Stimulated activated naive CD8-positive, alpha-beta T cell treated with anti-CD3 and anti-CD28 coated beads, Interleukin-15, Interleukin-2, amounts not matched to agents 100 ng/mL and 50 ng/mL, for 24 hours (primary cell): ENCODE results near the gene ATP23.

Experiments
- H3K27ac Mint-ChIP-seq: one replicate; pipeline ENCODE4 v1.8.0; 2021; ENCODE audit warnings: mild to moderate bottlenecking, mixed read lengths
- H3K27me3 Mint-ChIP-seq: one replicate; pipeline ENCODE4 v1.8.0; 2021; ENCODE audit warnings: mixed read lengths
- H3K36me3 Mint-ChIP-seq: one replicate; pipeline ENCODE4 v1.8.0; 2021; ENCODE audit warnings: low read depth, mixed read lengths
- H3K4me1 Mint-ChIP-seq: one replicate; pipeline ENCODE4 v1.8.0; 2021; ENCODE audit warnings: low read depth, mixed read lengths
- H3K4me3 Mint-ChIP-seq: one replicate; pipeline ENCODE4 v1.8.0; 2021; ENCODE audit warnings: mild to moderate bottlenecking, mixed read lengths
- H3K9me3 Mint-ChIP-seq: one replicate; pipeline ENCODE4 v1.8.0; 2021; ENCODE audit warnings: mixed read lengths

Gene ATP23, protein sequence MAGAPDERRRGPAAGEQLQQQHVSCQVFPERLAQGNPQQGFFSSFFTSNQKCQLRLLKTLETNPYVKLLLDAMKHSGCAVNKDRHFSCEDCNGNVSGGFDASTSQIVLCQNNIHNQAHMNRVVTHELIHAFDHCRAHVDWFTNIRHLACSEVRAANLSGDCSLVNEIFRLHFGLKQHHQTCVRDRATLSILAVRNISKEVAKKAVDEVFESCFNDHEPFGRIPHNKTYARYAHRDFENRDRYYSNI

DNA sequence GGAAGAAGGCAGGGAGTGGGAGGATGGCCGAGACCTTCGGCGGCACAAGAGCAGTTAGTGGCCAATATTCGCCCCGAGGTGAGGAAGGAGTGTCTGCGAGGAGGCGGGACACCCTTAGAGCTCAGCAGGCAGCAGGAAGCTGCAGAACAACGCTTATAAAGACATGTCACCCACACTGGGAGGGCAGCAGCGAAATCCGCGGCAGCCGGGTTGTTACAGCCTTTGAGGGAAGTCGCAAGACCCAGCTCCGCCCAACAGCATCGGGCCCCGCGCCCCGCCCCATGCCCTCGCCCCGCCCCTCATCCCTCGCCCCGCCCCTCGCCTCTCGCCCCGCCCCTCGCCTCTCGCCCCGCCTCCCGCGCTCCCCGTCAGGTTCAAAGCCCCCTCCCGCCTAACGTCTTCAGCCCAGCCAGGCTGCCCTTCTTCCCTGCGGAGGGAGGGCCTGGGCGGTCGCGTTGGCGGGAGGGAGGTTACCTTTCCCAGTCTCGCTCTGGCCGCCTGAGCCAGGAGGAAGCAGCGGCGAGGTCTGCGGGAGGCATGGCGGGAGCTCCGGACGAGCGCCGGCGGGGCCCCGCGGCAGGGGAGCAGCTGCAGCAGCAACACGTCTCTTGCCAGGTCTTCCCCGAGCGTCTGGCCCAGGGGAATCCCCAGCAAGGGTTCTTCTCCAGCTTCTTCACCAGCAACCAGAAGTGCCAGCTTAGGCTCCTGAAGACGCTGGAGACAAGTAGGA is at the start of gene ATP23:
Gene ATP23, plus strand, starts transcription at position 403 of the 730 bp plus-strand sequence. Its CDS starts 135 bp downstream, at position 538.
- no peaks in the 10 kb centered on the region for H3K9me3 Mint-ChIP-seq
- H3K27ac Mint-ChIP-seq: peak within 1 kb of the TSS; percentile 84
- peak within 1 kb of the TSS; percentile 95 for H3K4me3 Mint-ChIP-seq
- H3K27me3 Mint-ChIP-seq: no peaks in the 10 kb centered on the region
- H3K36me3 Mint-ChIP-seq: no peaks in the 10 kb centered on the region
- H3K4me1 Mint-ChIP-seq: peaks cover 43% of the 10 kb centered on the region

DNA sequence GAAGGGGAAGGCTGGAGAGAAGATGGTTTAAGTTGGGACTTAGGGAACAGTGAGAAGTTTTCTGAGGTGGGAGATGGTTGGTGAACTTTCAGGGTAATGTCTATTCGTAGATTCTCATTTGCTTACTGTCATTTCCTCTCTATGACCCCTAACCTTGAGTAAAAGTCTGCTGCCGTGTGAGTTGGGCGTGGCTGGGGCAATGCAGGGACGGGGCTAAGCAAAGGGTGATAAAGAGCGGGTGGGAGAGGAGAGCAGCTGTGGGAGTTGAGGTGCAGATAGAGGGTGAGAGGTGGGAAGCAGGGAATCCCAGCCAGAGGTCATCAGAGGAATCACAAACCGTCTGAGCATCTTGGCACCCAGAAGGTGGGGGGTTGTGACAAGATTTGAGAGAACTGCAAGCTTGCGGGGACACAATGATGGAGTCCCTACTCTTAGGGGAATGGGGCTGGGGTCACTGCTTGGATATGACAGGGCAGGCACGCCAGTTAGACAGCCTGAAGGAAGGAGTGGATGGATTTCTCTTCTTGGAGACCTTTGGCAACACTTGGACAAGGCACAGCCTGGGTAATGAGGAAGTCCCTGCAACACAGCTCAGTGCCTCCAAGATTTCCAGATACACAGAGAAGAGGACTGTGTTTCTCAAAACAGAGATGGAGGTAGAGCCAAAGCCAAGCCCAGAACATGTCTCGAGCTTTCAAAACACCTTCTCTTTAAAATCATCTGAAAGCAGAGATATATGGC is 49.0 kb upstream of the ATP23 start:
- peaks cover 51% of the 10 kb centered on the region for H3K4me1 Mint-ChIP-seq
- no peak overlapping the region for H3K27ac Mint-ChIP-seq
- H3K9me3 Mint-ChIP-seq: no peaks in the 10 kb centered on the region
- H3K4me3 Mint-ChIP-seq: no peak overlapping the region
- H3K27me3 Mint-ChIP-seq: no peaks in the 10 kb centered on the region
- H3K36me3 Mint-ChIP-seq: no peaks in the 10 kb centered on the region

DNA sequence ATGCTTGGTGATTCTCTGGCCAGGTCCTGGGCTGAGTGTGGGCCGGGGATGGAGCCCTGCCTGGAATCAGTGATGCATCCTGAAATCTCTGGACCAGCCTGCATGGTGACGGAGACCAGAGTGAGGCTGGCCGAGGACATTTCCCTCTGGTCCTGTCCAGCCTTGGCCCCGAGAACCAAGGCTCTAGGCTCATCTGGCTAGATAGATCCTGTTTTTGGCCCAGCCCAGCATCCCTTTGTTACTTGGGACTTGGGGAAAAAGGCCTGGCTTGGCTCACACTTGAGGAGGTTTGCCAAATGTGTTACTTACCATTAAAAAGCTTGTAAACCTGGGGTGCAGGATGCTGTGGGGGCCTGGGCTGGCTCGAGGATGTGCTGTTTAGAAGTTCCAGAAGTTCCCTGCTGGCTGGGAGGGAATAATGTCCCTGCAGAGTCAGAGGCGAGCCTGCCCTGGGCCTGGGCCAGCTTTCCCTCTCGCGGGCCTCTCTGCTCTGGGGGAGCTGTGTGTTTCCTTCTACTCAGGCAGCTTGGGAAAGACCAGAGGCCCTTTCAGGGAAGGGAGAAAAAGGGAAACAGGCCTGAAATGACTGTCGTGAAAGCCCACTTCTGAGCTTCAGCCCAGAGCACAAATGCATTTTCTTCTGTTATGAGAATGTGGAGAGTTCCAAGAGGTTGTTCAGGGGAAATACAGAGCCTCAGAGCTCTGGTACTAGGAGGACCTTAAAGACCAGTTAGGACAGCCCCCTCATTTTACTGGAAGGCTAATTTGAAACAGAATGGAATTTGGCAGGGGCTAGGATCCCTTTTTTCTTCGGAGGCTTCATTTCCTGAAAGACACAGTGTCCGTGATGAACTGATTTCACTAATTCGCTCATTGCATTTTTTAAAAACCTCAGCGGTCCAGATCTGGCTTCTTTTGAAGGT is 47.7 kb upstream of the ATP23 start:
- peaks cover 52% of the 10 kb centered on the region for H3K4me1 Mint-ChIP-seq
- H3K9me3 Mint-ChIP-seq: no peaks in the 10 kb centered on the region
- no peak overlapping the region for H3K27ac Mint-ChIP-seq
- H3K27me3 Mint-ChIP-seq: no peaks in the 10 kb centered on the region
- H3K4me3 Mint-ChIP-seq: no peak overlapping the region
- no peaks in the 10 kb centered on the region for H3K36me3 Mint-ChIP-seq

DNA sequence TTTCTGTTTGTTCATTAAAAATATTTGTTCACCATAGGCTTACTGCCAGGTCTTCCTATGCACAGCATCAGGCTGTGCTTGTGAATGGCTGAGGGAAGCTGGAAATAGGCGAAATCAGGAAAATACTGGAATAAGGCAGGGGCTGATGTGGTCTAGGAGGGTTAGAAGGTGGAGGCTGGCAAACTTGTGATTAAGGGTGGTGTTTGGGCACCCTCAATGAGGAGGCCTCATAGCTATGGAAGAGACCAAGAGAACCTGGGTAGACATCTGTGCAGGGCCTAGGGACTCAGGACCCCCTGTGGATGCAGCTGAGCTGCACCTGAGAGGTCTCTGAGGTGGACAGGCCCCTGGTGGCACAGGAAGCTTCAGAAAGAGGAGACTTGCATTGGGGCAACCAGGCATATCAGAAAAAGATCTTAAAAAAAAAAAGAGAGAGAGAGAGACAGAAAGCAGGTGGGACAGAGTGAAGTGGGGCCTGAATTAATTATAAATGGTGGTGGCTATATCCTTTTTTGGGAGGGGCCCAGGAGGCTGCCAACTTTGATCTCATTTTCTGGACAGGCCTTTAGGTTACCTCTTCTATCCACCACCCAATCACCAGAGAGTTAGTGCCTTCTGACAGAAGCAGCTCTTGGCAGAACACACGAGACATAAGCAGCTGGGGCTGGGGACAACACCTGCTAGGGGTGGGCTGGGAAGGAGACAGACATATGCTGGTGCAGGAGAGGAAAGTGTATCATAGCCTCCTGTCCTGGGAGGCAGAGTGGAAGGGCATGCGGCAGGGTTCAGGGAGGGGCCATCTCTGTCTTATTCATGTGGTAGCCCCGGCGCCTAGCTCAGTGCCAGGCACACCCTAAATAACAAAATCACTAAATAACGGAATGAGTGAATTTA is 46.7 kb upstream of the ATP23 start:
- H3K4me1 Mint-ChIP-seq: peaks cover 59% of the 10 kb centered on the region
- H3K36me3 Mint-ChIP-seq: no peaks in the 10 kb centered on the region
- no peak overlapping the region for H3K4me3 Mint-ChIP-seq
- peak overlapping the region; percentile 59 for H3K27ac Mint-ChIP-seq
- no peaks in the 10 kb centered on the region for H3K27me3 Mint-ChIP-seq
- H3K9me3 Mint-ChIP-seq: no peaks in the 10 kb centered on the region

DNA sequence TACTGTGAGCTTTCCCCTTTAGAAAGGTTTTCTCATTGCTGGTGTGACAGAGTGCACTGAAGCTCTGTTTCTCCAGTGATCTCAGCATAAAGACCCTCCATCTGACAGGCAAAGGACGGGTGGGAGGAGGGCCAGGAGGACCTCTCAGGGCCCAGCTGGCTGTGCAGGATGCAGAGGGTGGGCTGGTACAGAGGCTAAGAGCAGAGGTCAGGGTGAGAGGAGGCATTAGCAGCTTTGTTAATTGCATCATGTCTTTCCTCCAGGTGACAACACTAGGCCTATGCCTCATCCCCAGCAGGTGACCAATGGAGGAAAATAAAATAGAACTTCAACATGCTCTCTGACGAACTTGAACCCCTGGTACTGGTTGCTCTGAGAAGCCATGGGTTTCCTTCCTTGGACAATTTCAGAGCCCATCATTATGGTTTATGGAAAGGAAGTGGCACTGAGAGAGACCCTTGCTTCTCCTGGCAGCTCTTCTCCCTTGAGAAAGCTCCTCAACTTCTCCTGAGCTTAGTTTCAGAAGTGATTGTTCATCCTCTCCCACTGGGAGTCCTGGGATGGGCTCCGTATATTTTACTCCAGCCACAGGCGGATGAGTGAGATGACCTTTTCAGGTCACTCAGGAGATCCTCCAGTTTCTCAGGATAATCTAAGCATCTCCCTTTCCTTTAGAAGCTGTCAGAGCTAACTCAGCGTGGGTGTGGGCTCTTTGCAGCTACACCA is 45.8 kb upstream of the ATP23 start:
- Mint-ChIP-seq H3K27ac (peak overlapping the region; percentile 70), H3K4me1 (peaks cover 68% of the 10 kb centered on the region), H3K9me3 (no peaks in the 10 kb centered on the region), H3K36me3 (no peaks in the 10 kb centered on the region), H3K27me3 (no peaks in the 10 kb centered on the region), H3K4me3 (peak overlapping the region; percentile 62)

DNA sequence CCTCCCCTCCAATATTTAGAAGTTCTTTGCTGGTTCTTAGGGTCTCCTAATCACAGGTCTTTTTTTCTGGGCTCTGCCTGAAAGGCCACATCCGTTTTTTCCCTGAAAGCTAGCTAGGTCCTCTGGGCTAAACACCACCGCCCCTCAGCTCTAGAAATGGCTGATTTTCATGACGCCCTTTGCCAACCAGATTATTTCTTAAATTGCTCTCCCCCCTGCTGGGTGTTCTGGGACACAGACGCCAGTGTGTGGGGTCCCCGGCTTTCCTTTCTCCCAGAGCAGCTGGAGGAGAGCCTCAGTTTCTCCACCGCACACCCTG is 45.3 kb upstream of the ATP23 start:
- Mint-ChIP-seq H3K27me3 (no peaks in the 10 kb centered on the region), H3K9me3 (no peaks in the 10 kb centered on the region), H3K4me3 (peak overlapping the region; percentile 62), H3K27ac (peak overlapping the region; percentile 70), H3K4me1 (peaks cover 71% of the 10 kb centered on the region), H3K36me3 (no peaks in the 10 kb centered on the region)

DNA sequence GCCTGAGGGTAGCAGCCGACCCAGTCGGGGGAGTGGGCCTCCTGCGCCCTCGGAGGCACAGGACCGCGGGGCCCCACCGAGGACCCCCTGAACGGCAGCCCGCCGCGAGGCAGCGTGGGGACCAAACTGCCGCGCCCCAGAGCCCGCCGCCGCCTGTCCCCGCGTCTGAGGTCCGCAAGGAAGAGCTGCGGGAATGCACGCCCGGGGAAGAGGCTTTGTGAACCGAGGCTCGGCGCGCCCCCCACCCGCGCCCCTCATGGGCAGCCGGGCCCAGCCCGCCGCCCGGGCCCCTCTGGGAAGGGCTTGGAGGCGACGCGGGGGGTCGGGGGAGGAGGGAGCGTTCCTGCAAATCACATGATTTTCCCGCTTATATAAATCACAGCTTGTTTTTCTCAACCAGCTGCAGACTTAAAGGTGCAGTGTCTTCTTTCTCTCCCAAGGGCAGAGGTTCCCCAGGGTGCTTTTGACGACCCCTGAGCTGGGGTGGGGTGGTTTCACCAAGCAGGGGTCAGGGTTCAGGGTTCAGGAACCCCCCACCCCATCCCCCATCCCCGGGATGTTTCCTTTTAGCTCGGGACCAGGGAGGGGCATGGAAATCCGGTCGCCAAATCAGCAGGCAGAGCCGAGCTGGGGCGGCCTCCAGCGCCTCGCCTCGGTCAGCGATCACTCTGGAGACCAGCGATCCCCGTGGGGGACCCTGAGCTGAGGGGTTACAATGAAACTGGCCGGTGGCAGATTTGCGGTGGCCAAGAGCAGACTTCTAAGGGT is 44.7 kb upstream of the ATP23 start:
- peak overlapping the region; percentile 99 for H3K27ac Mint-ChIP-seq
- peak overlapping the region; percentile 74 for H3K4me3 Mint-ChIP-seq
- H3K27me3 Mint-ChIP-seq: no peaks in the 10 kb centered on the region
- H3K36me3 Mint-ChIP-seq: no peaks in the 10 kb centered on the region
- no peaks in the 10 kb centered on the region for H3K9me3 Mint-ChIP-seq
- peaks cover 71% of the 10 kb centered on the region for H3K4me1 Mint-ChIP-seq

DNA sequence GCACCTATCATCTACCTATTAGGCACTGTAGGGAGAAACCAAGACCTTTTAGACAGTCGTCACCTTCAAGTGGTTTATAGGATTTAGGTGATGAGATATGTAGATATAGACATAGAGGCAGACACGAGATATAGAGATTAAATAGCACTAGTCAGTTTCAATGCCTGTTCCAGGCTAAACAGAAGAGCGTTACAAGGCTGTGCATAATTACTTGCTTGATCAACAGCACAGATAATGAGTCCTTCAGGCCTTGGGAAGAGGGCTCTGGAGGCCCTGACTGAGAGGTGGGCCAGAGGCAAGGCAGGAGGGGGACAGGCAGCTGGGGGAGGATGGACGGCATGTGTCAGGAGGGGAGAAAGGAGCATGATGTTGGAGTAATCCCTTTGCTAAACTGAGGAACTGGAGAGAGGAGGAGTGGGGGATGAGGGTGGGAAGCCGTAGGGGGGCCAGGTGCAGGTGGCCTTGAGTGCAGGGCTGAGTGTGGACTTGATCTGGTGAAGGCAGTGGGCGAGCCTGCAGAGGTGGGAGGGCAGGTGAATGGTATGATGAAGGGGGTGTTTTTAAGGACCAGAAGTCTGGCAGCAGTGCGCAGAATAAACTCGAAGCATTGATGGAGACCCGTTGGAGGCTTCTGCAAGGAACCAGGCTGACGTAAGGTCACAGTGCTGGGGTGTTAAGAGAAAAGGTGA is 43.9 kb upstream of the ATP23 start:
- H3K27ac Mint-ChIP-seq: peak overlapping the region; percentile 99
- H3K4me1 Mint-ChIP-seq: peaks cover 71% of the 10 kb centered on the region
- no peaks in the 10 kb centered on the region for H3K27me3 Mint-ChIP-seq
- no peaks in the 10 kb centered on the region for H3K36me3 Mint-ChIP-seq
- H3K9me3 Mint-ChIP-seq: no peaks in the 10 kb centered on the region
- peak overlapping the region; percentile 81 for H3K4me3 Mint-ChIP-seq

DNA sequence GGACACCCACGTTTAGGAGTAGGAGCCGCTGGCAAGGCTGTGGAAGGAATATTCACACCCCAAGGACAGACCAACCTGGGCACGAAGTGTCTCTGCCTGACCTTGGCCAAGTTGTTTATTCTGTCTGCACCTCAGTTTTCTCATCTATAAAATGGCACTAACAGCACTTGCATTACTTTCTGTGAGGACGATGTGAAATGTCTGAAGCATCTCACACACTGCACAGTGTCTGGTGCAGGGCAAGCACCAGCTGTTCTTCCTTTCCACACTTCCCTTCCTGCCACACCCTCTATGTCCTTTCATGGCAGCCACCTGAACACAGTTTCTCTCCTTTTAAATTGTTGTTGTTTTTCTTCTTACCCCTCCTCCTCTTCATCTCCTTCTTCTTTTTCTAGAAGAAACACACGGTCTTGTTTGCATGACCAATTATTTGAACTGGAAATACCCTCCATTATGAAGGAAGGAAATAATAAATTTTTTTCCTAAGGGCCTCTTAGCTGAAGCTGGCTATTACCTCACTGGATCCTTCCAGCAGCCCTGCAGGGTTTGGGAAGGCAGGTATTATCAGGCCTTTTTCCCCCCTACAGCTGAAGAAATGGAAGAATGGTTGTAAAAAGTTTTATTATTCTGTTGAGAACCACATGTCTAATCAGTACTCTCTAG is 42.9 kb upstream of the ATP23 start:
- Mint-ChIP-seq H3K27ac (peak overlapping the region; percentile 99), H3K4me3 (peak overlapping the region; percentile 81)

DNA sequence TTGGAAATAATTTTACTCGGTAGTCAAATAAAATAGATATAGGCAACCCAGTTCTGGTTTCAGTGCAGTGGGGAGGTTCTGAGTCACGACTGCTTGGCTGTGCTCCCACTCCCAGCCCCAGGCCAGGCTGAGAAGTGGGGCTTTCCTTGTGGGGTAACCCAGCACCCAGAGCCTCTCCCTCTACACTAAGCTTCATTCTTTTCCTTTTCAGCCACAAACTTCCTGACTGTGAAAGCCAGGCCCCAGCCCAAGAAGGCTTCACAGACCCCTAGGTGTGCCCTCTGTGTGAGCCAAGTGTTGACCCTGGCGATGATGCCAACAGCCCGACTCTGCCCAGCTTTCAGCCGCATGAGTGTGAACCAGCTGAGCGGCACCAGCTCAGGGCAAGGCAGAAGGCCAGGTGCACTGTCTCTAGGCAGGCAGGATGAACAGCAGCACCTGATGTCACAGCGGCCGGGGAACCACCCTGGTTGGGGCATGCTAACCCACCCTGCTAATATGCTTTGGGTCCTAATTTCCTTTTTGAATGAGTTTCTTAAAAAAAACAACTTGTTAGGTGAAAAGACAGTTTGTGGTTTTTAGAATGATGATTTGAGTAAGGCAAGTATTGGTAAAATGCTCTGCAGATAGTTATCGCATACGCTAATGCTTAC is 42.2 kb upstream of the ATP23 start:
- Mint-ChIP-seq H3K27ac (peak overlapping the region; percentile 99), H3K27me3 (peaks cover 4% of the 10 kb centered on the region), H3K9me3 (no peaks in the 10 kb centered on the region), H3K36me3 (no peaks in the 10 kb centered on the region), H3K4me3 (peak overlapping the region; percentile 81), H3K4me1 (peaks cover 64% of the 10 kb centered on the region)

More for the DNA sequence above, 42.9 kb upstream of the ATP23 start:
- H3K9me3 Mint-ChIP-seq: no peaks in the 10 kb centered on the region
- peaks cover 3% of the 10 kb centered on the region for H3K27me3 Mint-ChIP-seq
- H3K36me3 Mint-ChIP-seq: no peaks in the 10 kb centered on the region
- peaks cover 71% of the 10 kb centered on the region for H3K4me1 Mint-ChIP-seq

DNA sequence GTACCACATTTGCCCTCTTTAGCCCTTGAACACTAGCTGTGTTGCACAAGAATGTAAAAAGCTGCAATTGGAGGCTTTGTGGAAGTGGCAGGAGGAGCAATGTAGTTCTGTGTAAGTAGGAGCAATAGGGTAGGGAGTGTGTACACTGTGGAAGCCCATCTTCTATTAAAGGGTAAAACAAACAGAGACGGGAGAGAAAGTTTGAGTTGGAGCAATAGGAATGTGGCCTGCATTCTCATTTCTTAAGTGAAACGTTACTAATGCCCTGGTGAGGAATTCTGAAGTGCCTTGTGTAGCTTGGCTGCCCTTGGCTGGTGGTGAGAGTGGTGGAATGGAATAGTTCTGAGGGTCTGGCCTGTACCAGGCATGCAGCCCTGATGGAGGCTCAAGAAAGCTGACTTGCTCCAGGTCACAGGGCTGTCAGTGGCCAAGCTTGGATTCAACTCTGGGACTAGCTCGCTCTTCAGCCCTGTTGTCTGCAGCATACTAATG is 38.8 kb upstream of the ATP23 start:
- Mint-ChIP-seq H3K9me3 (no peaks in the 10 kb centered on the region), H3K27me3 (peaks cover 18% of the 10 kb centered on the region), H3K27ac (no peak overlapping the region), H3K4me1 (peaks cover 38% of the 10 kb centered on the region), H3K4me3 (no peak overlapping the region), H3K36me3 (no peaks in the 10 kb centered on the region)
